Activated T-cell treated with anti-CD3 and anti-CD28 coated beads for 4 hours (primary cell): ENCODE data around the gene ENGASE.

Experiments
- DNase-seq: peaks from one replicate; pipeline ENCODE4 v3.0.0-alpha.2; 2020

ENGASE gene

GRCh38 chr17:79095345-79096055 lies 20.9 kb downstream of the ENGASE start:
- no peak for DNase-seq

- no peak for DNase-seq
Measured at GRCh38 chr17:79096477-79096876, 21.9 kb downstream of the ENGASE start.

- DNase-seq = no peak
Measured at GRCh38 chr17:79097226-79098055, 22.8 kb downstream of the ENGASE start.

GRCh38 chr17:79098282-79098867 lies 23.8 kb downstream of the ENGASE start:
- DNase-seq = no peak

GRCh38 chr17:79100405-79100804 lies 25.8 kb downstream of the ENGASE start:
- no peak for DNase-seq

- DNase-seq = no peak
Measured at GRCh38 chr17:79101111-79101673, 26.6 kb downstream of the ENGASE start.

- no peak for DNase-seq
Measured at GRCh38 chr17:79102214-79102613, 27.6 kb downstream of the ENGASE start.

- DNase-seq = no peak
Measured at GRCh38 chr17:79104898-79105600, 30.4 kb downstream of the ENGASE start.

- no peak for DNase-seq
Measured at GRCh38 chr17:79105937-79106336, 31.3 kb downstream of the ENGASE start.

- no peak for DNase-seq
Measured at GRCh38 chr17:79106958-79107357, 32.3 kb downstream of the ENGASE start.

- no peak for DNase-seq
Measured at GRCh38 chr17:79107499-79108231, 33.0 kb downstream of the ENGASE start.

GRCh38 chr17:79108232-79108850 lies 33.7 kb downstream of the ENGASE start:
- DNase-seq = no peak

GRCh38 chr17:79108870-79109269 lies 34.2 kb downstream of the ENGASE start:
- DNase-seq = no peak

GRCh38 chr17:79109584-79109983 lies 35.0 kb downstream of the ENGASE start:
- DNase-seq = no peak

GRCh38 chr17:79111097-79111496 lies 36.5 kb downstream of the ENGASE start:
- DNase-seq = no peak

- DNase-seq = no peak
Measured at GRCh38 chr17:79112471-79112870, 37.8 kb downstream of the ENGASE start.

GRCh38 chr17:79113699-79114457 lies 39.3 kb downstream of the ENGASE start:
- DNase-seq = no peak

GRCh38 chr17:79114458-79115301 lies 40.1 kb downstream of the ENGASE start:
- DNase-seq = no peak

GRCh38 chr17:79115487-79115886 lies 40.9 kb downstream of the ENGASE start:
- no peak for DNase-seq
